WERI-Rb-1 (cell line): ENCODE measurements around the gene KDM4B.

ENCODE experiments used
- DNase-seq: peaks from one replicate; pipeline ENCODE4 v3.0.0-alpha.2; 2020
- H3K27ac ChIP-seq: fragments of 250-450 bp; sonication (Bioruptor Pico); 2 replicates; pipeline ENCODE4 v1.5.1; 2020; ENCODE audit warnings: mild to moderate bottlenecking, moderate library complexity
- H3K27me3 ChIP-seq: fragments of 250-450 bp; sonication (Bioruptor Pico); 2 replicates; pipeline ENCODE4 v1.5.1; 2021; ENCODE audit warnings: mild to moderate bottlenecking, low read depth, moderate library complexity; ENCODE audit not compliant: insufficient read depth, severe bottlenecking
- H3K36me3 ChIP-seq: fragments of 250-450 bp; sonication (Bioruptor Pico); 2 replicates; pipeline ENCODE4 v1.5.1; 2020; ENCODE audit warnings: mild to moderate bottlenecking, moderate library complexity
- H3K4me3 ChIP-seq: 2 replicates; pipeline ENCODE4 v1.5.1; 2011; ENCODE audit warnings: low read depth, mild to moderate bottlenecking, control low read depth, low read length
- H3K9me3 ChIP-seq: fragments of 250-450 bp; sonication (Bioruptor Pico); 2 replicates; pipeline ENCODE4 v1.5.1; 2021; ENCODE audit warnings: mild to moderate bottlenecking, moderate library complexity; ENCODE audit not compliant: severe bottlenecking
- CTCF ChIP-seq: IDR thresholded peaks from 2 replicates; pipeline ENCODE4 v1.5.1; 2011; ENCODE audit warnings: low read depth, mild to moderate bottlenecking, control low read depth, inconsistent platforms, low read length

Gene KDM4B

DNA sequence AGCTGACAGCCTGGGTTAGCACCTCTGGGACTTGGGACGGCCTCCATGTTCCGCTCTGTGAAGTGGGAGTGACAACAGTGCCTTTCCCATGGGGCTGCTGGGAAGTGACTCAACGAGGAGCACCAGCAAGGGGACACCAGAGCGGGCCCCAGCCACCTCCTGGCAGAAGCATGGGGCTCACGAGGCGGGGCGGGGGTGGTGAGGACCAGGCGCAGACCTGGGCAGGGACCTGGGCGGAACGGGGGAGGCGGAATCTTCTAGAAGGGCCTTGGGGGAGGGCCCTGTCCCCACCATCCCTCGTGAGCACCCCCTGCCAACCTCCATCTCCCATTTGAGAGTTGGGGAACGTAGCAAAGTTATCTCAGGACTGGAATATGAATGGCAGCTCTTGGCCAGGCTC, 37.9 kb downstream of the KDM4B start:
- Histone ChIP-seq H3K27me3 (no peaks in the 10 kb centered on the region), H3K9me3 (peaks cover 3% of the 10 kb centered on the region), H3K4me3 (no peak overlapping the region), H3K36me3 (peaks cover 11% of the 10 kb centered on the region), H3K27ac (no peak overlapping the region)
- no peak for DNase-seq
- TF ChIP-seq CTCF = no peak

DNA sequence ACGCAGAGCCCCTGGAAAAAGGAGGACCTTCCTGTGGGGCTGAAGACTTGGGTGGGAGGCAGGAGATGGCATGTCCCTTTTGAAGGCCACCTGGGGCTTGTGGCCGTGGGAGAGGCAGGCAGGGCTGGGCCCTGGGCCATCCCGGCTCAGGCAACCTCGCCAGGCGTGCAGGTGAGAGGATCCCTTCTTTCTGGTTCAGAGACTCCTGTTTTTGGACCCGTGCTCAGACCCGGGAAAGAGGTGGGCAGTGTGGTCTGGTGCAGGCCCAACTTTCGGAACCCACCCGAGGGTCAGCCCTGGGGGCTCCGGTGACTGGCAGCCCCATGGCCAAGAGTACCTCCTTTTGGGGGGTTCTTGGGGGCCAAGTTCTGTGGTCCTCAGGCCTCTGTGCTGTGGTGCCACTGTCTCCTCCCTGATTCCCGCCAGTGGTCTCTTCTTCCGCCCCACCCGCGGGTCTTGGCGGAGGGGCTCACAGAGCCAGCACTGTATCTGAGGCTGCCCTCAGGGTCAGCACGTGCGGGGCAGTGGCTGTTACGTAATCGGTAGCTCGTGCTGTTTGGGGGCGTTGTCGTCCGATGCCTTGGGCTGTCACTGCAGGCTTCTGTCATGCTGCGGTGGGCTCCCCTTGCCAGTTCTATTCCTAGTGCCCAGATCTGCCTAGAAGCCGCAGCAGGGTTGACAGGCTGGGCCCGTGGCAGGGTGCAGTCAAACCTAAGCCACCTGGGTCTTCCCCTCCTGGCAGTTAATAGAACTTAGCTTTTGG, 42.7 kb downstream of the KDM4B start:
- peaks cover 20% of the 10 kb centered on the region for H3K36me3 ChIP-seq
- no peak for TF ChIP-seq CTCF
- peaks cover 3% of the 10 kb centered on the region for H3K9me3 ChIP-seq
- H3K27ac ChIP-seq = no peak overlapping the region
- H3K27me3 ChIP-seq = no peaks in the 10 kb centered on the region
- no peak overlapping the region for H3K4me3 ChIP-seq
- DNase-seq = no peak

DNA sequence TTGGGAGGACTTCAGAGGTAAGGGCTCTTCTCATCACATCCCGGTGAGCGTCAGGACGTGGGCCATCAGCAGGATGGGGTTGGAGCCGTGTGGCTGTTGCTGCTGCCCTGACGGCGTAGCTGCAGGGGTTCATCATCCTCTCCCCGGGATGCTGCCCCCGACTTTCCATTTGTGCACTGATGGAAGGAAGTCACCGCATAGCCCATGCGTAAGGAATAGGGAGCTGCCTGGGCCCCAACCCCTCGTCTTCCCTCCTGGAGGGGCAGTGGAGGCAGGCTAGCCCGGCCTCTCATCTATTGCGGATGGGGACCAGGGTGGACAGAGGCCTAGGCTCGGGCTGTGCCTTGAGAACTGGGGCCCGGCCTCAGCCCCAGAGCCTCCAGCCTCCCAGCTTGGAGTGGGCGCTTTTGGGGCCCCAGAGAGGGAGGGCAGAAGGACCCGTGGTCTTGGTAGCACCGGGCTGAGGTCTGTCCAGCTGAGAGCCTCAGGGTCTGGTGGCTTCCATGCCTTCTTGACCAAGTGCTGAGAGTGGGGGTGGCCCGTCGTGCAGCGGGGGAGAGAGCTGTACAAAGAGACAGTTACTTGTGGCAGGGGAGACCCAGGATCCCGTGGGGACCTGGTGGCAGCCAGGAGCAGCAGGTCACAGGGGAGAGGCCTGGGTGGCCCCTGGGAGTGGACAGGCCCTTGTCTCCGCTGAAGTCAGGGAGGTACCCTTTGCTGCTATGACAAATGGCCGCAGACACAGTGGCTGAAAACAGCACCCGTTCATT, 44.0 kb downstream of the KDM4B start:
- no peak for DNase-seq
- no peak for TF ChIP-seq CTCF
- no peaks in the 10 kb centered on the region for H3K27me3 ChIP-seq
- no peaks in the 10 kb centered on the region for H3K9me3 ChIP-seq
- H3K4me3 ChIP-seq = no peak overlapping the region
- peaks cover 29% of the 10 kb centered on the region for H3K36me3 ChIP-seq
- H3K27ac ChIP-seq = no peak overlapping the region

DNA sequence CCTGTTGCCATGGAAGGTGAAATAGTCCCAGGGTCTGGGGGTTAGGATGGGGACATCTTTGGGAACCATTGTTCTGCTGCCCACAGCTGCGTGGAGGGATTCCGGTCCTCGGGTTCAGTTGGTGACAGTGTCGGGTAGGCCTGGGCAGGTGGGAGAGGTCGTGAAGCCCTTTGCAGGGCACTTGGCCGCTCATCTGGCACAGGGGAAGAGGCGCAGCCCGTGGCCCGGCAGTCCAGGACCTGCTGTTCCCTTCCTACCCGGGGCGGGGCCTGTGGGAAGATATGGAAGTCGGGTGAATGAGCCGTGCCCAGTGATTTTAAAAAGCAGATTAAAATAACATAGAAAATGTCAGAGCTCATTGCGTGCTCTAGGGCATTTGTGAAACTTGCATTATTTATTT, 44.8 kb downstream of the KDM4B start:
- Histone ChIP-seq H3K36me3 (peaks cover 38% of the 10 kb centered on the region), H3K4me3 (no peak overlapping the region), H3K27ac (no peak overlapping the region), H3K9me3 (no peaks in the 10 kb centered on the region), H3K27me3 (no peaks in the 10 kb centered on the region)
- TF ChIP-seq CTCF = no peak
- DNase-seq = no peak

DNA sequence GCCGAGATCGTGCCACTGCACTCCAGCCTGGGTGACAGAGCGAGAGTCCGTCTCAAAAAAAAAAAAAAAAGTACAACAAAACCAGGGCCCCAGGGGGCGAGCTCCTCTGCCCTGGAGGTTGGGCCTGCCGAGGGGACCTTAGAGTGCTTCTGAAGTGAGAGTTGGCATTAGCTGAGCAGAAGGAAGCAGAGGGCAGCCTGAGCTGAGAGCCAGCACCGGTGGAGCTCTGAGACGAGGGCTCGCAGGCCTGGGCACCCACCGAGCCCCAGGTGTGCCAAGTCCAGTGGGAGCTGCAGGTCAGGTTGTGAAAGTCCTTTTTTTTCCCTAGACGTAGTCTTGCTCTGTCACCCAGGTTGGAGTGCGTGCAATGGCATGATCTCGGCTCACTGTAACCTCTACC, 46.0 kb downstream of the KDM4B start:
- TF ChIP-seq CTCF = no peak
- Histone ChIP-seq H3K27ac (no peak overlapping the region), H3K4me3 (no peak overlapping the region), H3K9me3 (no peaks in the 10 kb centered on the region), H3K27me3 (no peaks in the 10 kb centered on the region), H3K36me3 (peaks cover 35% of the 10 kb centered on the region)
- DNase-seq = no peak
